B cell (primary cell): ENCODE measurements around the gene MKRN1. TPM values are rescaled to one million over a fixed set of nuclear protein-coding genes. Genes with fewer than 3 reads are reported as not detected.

Experiments
- ATAC-seq: fragments of 200-7000 bp; cut with Tn5 transposase; one replicate; pipeline ENCODE4 v1.10.0; 2021; ENCODE audit warnings: low read depth, mild to moderate bottlenecking, moderate number of reproducible peaks, moderate library complexity
- CTCF ChIA-PET: fragments of 350-600 bp; sonication (Branson Sonifier 250); formaldehyde crosslinking; loops from one replicate; lab custom pipeline; 2021; ENCODE audit warnings: antibody characterized with exemption, inconsistent platforms; lab: Charles Lee
- POLR2A ChIA-PET: fragments of 350-600 bp; sonication (Branson Sonifier 250); formaldehyde crosslinking; loops from one replicate; lab custom pipeline; 2021; ENCODE audit warnings: antibody characterized with exemption; lab: Charles Lee
- DNase-seq: peaks from one replicate; pipeline ENCODE4 v3.0.0; 2013
- H2AFZ ChIP-seq: 2 replicates; pipeline ENCODE4 v1.6.1; 2012; ENCODE audit warnings: mild to moderate bottlenecking, low read depth, low read length; ENCODE audit not compliant: insufficient read depth, poor library complexity, severe bottlenecking
- H3K27ac ChIP-seq, 2 donors: 1 replicate in 1 of 2; 2 replicates in 1 of 2; pipeline ENCODE4 v1.5.1; 2012 to 2013; ENCODE audit warnings: low read length in 2 of 2, mild to moderate bottlenecking in 2 of 2, moderate library complexity in 1 of 2
- H3K27me3 ChIP-seq, 4 experiments: fragments of 200-600 bp in 1 of 4; sonication (generic) in 1 of 4; replicated peaks in 1 of 4; 1 replicate in 2 of 4; 2 replicates in 2 of 4; pipeline versions ENCODE4 v1.6.1 to v1.7.0; 2013 to 2016; ENCODE audit warnings: low read length in 3 of 4, mild to moderate bottlenecking in 2 of 4, mixed read lengths in 1 of 4, moderate library complexity in 1 of 4; ENCODE audit not compliant: insufficient read depth in 4 of 4, control insufficient read depth in 3 of 4; ENCODE audit errors: control extremely low read depth in 1 of 4
- H3K36me3 ChIP-seq, 2 experiments: replicated peaks in 1 of 2; 1 replicate in 1 of 2; 2 replicates in 1 of 2; pipeline versions ENCODE4 v1.6.1 to v1.7.1; 2013; ENCODE audit warnings: low read length in 1 of 2; ENCODE audit not compliant: insufficient read depth in 2 of 2, control insufficient read depth in 1 of 2; ENCODE audit errors: control extremely low read depth in 1 of 2, extremely low read depth in 1 of 2
- H3K4me1 ChIP-seq, 2 donors: fragments of 200-600 bp in 1 of 2; sonication (generic) in 1 of 2; 1 replicate in 1 of 2; 2 replicates in 1 of 2; pipeline versions ENCODE4 v1.5.1 to v1.6.1; 2013 to 2017; ENCODE audit warnings: low read length in 2 of 2; ENCODE audit not compliant: control insufficient read depth in 2 of 2, insufficient read depth in 2 of 2
- H3K4me2 ChIP-seq: replicated peaks from 2 replicates; pipeline ENCODE3; 2012; ENCODE audit warnings: mild to moderate bottlenecking, low read depth, low read length; ENCODE audit not compliant: poor library complexity, severe bottlenecking
- H3K4me3 ChIP-seq, 5 experiments: fragments of 200-600 bp in 1 of 5; sonication (generic) in 1 of 5; 1 replicate in 3 of 5; 2 replicates in 2 of 5; pipeline versions ENCODE4 v1.5.1 to v1.7.0; 2011 to 2016; ENCODE audit warnings: low read length in 4 of 5, mild to moderate bottlenecking in 4 of 5, low read depth in 2 of 5, control low read depth in 1 of 5, moderate library complexity in 1 of 5; ENCODE audit not compliant: insufficient read depth in 1 of 5; ENCODE audit errors: control extremely low read depth in 1 of 5, extremely low read depth in 1 of 5
- H3K79me2 ChIP-seq: fragments of 200-600 bp; sonication (generic); one replicate; pipeline ENCODE4 v1.6.0; 2016; ENCODE audit warnings: low read length; ENCODE audit not compliant: control insufficient read depth, insufficient read depth
- H3K9ac ChIP-seq: fragments of 200-600 bp; sonication (generic); 2 replicates; pipeline ENCODE4 v1.6.1; 2017; ENCODE audit warnings: mild to moderate bottlenecking, low read length, moderate library complexity
- H3K9me3 ChIP-seq, 3 donors: one replicate each; pipeline versions ENCODE4 v1.6.1 to v1.7.1; 2013; ENCODE audit warnings: low read length in 2 of 3; ENCODE audit not compliant: control insufficient read depth in 2 of 3, insufficient read depth in 1 of 3; ENCODE audit errors: control extremely low read depth in 1 of 3
- H4K20me1 ChIP-seq: 2 replicates; pipeline ENCODE4 v1.6.0; 2012; ENCODE audit warnings: mild to moderate bottlenecking, low read length; ENCODE audit not compliant: insufficient read depth, control insufficient read depth, poor library complexity, severe bottlenecking
- H3K27ac Mint-ChIP-seq: one replicate; pipeline ENCODE4 v1.8.0; 2021; ENCODE audit warnings: mixed read lengths
- H3K27me3 Mint-ChIP-seq: one replicate; pipeline ENCODE4 v1.8.0; 2021; ENCODE audit warnings: mixed read lengths
- H3K4me1 Mint-ChIP-seq: one replicate; pipeline ENCODE4 v1.8.0; 2021; ENCODE audit warnings: mixed read lengths
- H3K4me3 Mint-ChIP-seq: one replicate; pipeline ENCODE4 v1.8.0; 2021; ENCODE audit warnings: mixed read lengths
- H3K9me3 Mint-ChIP-seq: one replicate; pipeline ENCODE4 v1.8.0; 2022; ENCODE audit warnings: mixed read lengths; ENCODE audit not compliant: insufficient read depth
- EZH2 ChIP-seq: IDR thresholded peaks from 2 replicates; pipeline ENCODE4 v1.6.1; 2012; ENCODE audit warnings: borderline replicate concordance, low read depth, mild to moderate bottlenecking, moderate library complexity, low read length; ENCODE audit not compliant: insufficient read depth, poor library complexity, severe bottlenecking
- WGBS: methylation state at CpG from one replicate; pipeline ENCODE4 v1.1.5; 2013; ENCODE audit warnings: missing lambda C conversion rate; ENCODE audit not compliant: insufficient coverage; 5-methylcytosine and 5-hydroxymethylcytosine counted together
- intact Hi-C: fragments of 100-400 bp; cut with micrococcal nuclease; formaldehyde crosslinking; loops from one replicate; pipeline ENCODE4 v1.10.0; 2022
- polyA plus RNA-seq: library from polyadenylated mRNA; depleted of rRNA; stranded (reverse); fragments of >200 nt; gene quantifications from 2 replicates; pipeline ENCODE4 v1.2.3, GENCODE V29; 2012
- total RNA-seq, 2 donors: library from RNA; stranded (reverse); fragments of 120-200 nt in 1 of 2; gene quantifications; 1 replicate in 1 of 2; 2 replicates in 1 of 2; pipeline versions ENCODE4 v1.2.3 to v1.2.4, GENCODE V29; 2013 to 2022
- TF ChIP-seq, protein P1 (sequence below): fragments of 200-600 bp; IDR thresholded peaks from one replicate; pipeline ENCODE4 v1.8.0; 2022; ENCODE audit warnings: antibody characterized with exemption, mild to moderate bottlenecking

MKRN1 gene
- total and polyA plus RNA-seq, 2 donors (not counting 1 experiment from before 2014, with no cell fraction given) = 41.9 to 147 TPM

DNA sequence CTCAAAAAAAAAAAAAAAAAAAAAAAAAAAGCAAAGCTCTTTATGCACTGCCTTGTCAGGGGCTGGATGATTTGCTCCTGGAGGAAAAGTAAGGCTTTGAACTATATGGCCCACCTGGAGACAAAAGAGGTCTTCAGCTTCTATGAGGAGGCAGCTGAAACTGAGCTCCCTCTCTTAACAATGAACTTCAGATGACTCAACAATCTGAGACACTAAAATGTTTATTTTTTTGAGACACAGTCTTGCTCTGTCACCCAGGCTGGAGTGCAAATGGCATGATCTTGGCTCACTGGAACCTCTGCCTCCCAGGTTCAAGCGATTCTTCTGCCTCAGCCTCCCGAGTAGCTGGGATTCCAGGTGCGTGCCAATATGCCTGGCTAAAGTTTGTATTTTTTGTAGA is 38.7 kb downstream of the MKRN1 start:
- Histone ChIP-seq H3K79me2 (no peaks in the 10 kb centered on the region), H3K9ac (no peak overlapping the region), H3K4me1 (no peaks in the 10 kb centered on the region), H3K27me3 (no peaks in the 10 kb centered on the region), H2AFZ (no peak overlapping the region), H3K4me3 (no peak overlapping the region), H3K4me2 (no peak overlapping the region), H3K27ac (no peak overlapping the region), H4K20me1 (no peaks in the 10 kb centered on the region), H3K36me3 (no peaks in the 10 kb centered on the region), H3K9me3 (no peaks in the 10 kb centered on the region)
- Mint-ChIP-seq H3K27ac (no peak overlapping the region), H3K27me3 (no peaks in the 10 kb centered on the region), H3K9me3 (no peaks in the 10 kb centered on the region), H3K4me3 (no peak overlapping the region), H3K4me1 (no peaks in the 10 kb centered on the region)
- ChIA-PET CTCF (interaction anchor here (1.2 kb wide), 1 partner anchor 10 kb away, joined by 3 read pairs; no protein-coding TSS in a partner anchor), POLR2A (interaction anchor here (0.7 kb wide), 1 partner anchor 1155 kb away, joined by 10 read pairs; no protein-coding TSS in a partner anchor)
- no peak for DNase-seq
- TF ChIP-seq, protein P1, sequence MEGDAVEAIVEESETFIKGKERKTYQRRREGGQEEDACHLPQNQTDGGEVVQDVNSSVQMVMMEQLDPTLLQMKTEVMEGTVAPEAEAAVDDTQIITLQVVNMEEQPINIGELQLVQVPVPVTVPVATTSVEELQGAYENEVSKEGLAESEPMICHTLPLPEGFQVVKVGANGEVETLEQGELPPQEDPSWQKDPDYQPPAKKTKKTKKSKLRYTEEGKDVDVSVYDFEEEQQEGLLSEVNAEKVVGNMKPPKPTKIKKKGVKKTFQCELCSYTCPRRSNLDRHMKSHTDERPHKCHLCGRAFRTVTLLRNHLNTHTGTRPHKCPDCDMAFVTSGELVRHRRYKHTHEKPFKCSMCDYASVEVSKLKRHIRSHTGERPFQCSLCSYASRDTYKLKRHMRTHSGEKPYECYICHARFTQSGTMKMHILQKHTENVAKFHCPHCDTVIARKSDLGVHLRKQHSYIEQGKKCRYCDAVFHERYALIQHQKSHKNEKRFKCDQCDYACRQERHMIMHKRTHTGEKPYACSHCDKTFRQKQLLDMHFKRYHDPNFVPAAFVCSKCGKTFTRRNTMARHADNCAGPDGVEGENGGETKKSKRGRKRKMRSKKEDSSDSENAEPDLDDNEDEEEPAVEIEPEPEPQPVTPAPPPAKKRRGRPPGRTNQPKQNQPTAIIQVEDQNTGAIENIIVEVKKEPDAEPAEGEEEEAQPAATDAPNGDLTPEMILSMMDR = no peak
- TF ChIP-seq EZH2 = no peak
- intact Hi-C loops = no loop called here
- 100% methylated on average over 3 of the region's 3 CpGs for WGBS
- ATAC-seq = no peak

GRCh38 chr7:140439359-140439758 is 39.9 kb downstream of the MKRN1 start:
- ChIA-PET POLR2A (no interaction called here), CTCF (no interaction called here)
- DNase-seq (no peak), ATAC-seq (no peak)
- no peak for TF ChIP-seq EZH2
- TF ChIP-seq, protein P1 = no peak
- H3K4me2 ChIP-seq = no peak overlapping the region
- H3K4me1 ChIP-seq = no peaks in the 10 kb centered on the region
- no peak overlapping the region for H3K27ac ChIP-seq
- Mint-ChIP-seq H3K4me1 (no peaks in the 10 kb centered on the region), H3K27ac (no peak overlapping the region), H3K27me3 (no peaks in the 10 kb centered on the region), H3K9me3 (no peaks in the 10 kb centered on the region), H3K4me3 (no peak overlapping the region)
- no peaks in the 10 kb centered on the region for H3K9me3 ChIP-seq
- no peaks in the 10 kb centered on the region for H3K27me3 ChIP-seq
- H3K4me3 ChIP-seq = no peak overlapping the region
- no peak overlapping the region for H2AFZ ChIP-seq
- intact Hi-C loops = no loop called here
- no peaks in the 10 kb centered on the region for H4K20me1 ChIP-seq
- H3K9ac ChIP-seq = no peak overlapping the region
- H3K79me2 ChIP-seq = no peaks in the 10 kb centered on the region
- WGBS = no CpG with 5 or more reads among the region's 3 CpGs
- no peaks in the 10 kb centered on the region for H3K36me3 ChIP-seq
